HUES48 (cell line): ENCODE data around the gene TTC39C.

Experiments used
- H3K27ac ChIP-seq: one replicate; pipeline ENCODE4 v1.7.0; 2013; ENCODE audit warnings: low read depth, low read length, inconsistent platforms
- H3K27me3 ChIP-seq: 2 replicates; pipeline ENCODE4 v1.6.1; 2013; ENCODE audit warnings: mild to moderate bottlenecking, low read length; ENCODE audit not compliant: control insufficient read depth, insufficient read depth
- H3K36me3 ChIP-seq: 2 replicates; pipeline ENCODE4 v1.6.1; 2013; ENCODE audit warnings: low read length; ENCODE audit not compliant: control insufficient read depth, insufficient read depth
- H3K4me1 ChIP-seq: 2 replicates; pipeline ENCODE4 v1.6.1; 2013; ENCODE audit warnings: mild to moderate bottlenecking, low read length; ENCODE audit not compliant: control insufficient read depth, insufficient read depth
- H3K4me3 ChIP-seq: 2 replicates; pipeline ENCODE4 v1.5.1; 2013; ENCODE audit warnings: mild to moderate bottlenecking, low read depth, low read length
- H3K9ac ChIP-seq: 2 replicates; pipeline ENCODE4 v1.6.1; 2013; ENCODE audit warnings: mild to moderate bottlenecking, low read depth, low read length, moderate library complexity
- H3K9me3 ChIP-seq: 2 replicates; pipeline ENCODE4 v1.6.1; 2013; ENCODE audit warnings: low read length; ENCODE audit not compliant: control insufficient read depth, insufficient read depth

Gene TTC39C

GRCh38 chr18:23994361-23994902 lies 20.1 kb upstream of the TTC39C start:
- Histone ChIP-seq H3K27ac (no peak overlapping the region), H3K9ac (no peak overlapping the region), H3K4me1 (peaks cover 6% of the 10 kb centered on the region)

GRCh38 chr18:23995180-23995579 lies 19.4 kb upstream of the TTC39C start:
- no peaks in the 10 kb centered on the region for H3K36me3 ChIP-seq
- peaks cover 6% of the 10 kb centered on the region for H3K4me1 ChIP-seq
- H3K27me3 ChIP-seq: no peaks in the 10 kb centered on the region
- no peak overlapping the region for H3K4me3 ChIP-seq
- H3K9me3 ChIP-seq: no peaks in the 10 kb centered on the region
- H3K9ac ChIP-seq: no peak overlapping the region
- no peak overlapping the region for H3K27ac ChIP-seq

More at GRCh38 chr18:23994361-23994902, 20.1 kb upstream of the TTC39C start:
- Histone ChIP-seq H3K9me3 (no peaks in the 10 kb centered on the region), H3K27me3 (no peaks in the 10 kb centered on the region), H3K36me3 (no peaks in the 10 kb centered on the region), H3K4me3 (no peak overlapping the region)

GRCh38 chr18:23998018-23998417 lies 16.5 kb upstream of the TTC39C start:
- H3K9me3 ChIP-seq: no peaks in the 10 kb centered on the region
- H3K27me3 ChIP-seq: no peaks in the 10 kb centered on the region
- H3K4me3 ChIP-seq: no peak overlapping the region
- H3K27ac ChIP-seq: no peak overlapping the region
- peaks cover 6% of the 10 kb centered on the region for H3K4me1 ChIP-seq
- no peak overlapping the region for H3K9ac ChIP-seq
- no peaks in the 10 kb centered on the region for H3K36me3 ChIP-seq

- no peaks in the 10 kb centered on the region for H3K9me3 ChIP-seq
- no peaks in the 10 kb centered on the region for H3K36me3 ChIP-seq
- no peak overlapping the region for H3K4me3 ChIP-seq
- peaks cover 6% of the 10 kb centered on the region for H3K4me1 ChIP-seq
- no peaks in the 10 kb centered on the region for H3K27me3 ChIP-seq
- no peak overlapping the region for H3K9ac ChIP-seq
- no peak overlapping the region for H3K27ac ChIP-seq
These were observed 15.7 kb upstream of the TTC39C start for GRCh38 chr18:23998820-23999219.

- Histone ChIP-seq H3K9me3 (no peaks in the 10 kb centered on the region), H3K4me1 (no peaks in the 10 kb centered on the region), H3K27me3 (no peaks in the 10 kb centered on the region), H3K36me3 (no peaks in the 10 kb centered on the region), H3K4me3 (no peak overlapping the region), H3K9ac (no peak overlapping the region), H3K27ac (no peak overlapping the region)
These were observed 13.7 kb upstream of the TTC39C start for GRCh38 chr18:24000613-24001490.

GRCh38 chr18:24002479-24002878 lies 12.1 kb upstream of the TTC39C start:
- H3K9me3 ChIP-seq: no peaks in the 10 kb centered on the region
- H3K4me1 ChIP-seq: no peaks in the 10 kb centered on the region
- no peak overlapping the region for H3K4me3 ChIP-seq
- no peaks in the 10 kb centered on the region for H3K27me3 ChIP-seq
- H3K9ac ChIP-seq: no peak overlapping the region
- no peak overlapping the region for H3K27ac ChIP-seq
- no peaks in the 10 kb centered on the region for H3K36me3 ChIP-seq

GRCh38 chr18:24003288-24003687 lies 11.3 kb upstream of the TTC39C start:
- no peak overlapping the region for H3K4me3 ChIP-seq

GRCh38 chr18:24003903-24004640 lies 10.5 kb upstream of the TTC39C start:
- Histone ChIP-seq H3K9ac (no peak overlapping the region), H3K27me3 (no peaks in the 10 kb centered on the region), H3K36me3 (no peaks in the 10 kb centered on the region), H3K4me3 (no peak overlapping the region), H3K9me3 (no peaks in the 10 kb centered on the region), H3K4me1 (no peaks in the 10 kb centered on the region), H3K27ac (no peak overlapping the region)

More at GRCh38 chr18:24003288-24003687, 11.3 kb upstream of the TTC39C start:
- Histone ChIP-seq H3K27ac (no peak overlapping the region), H3K9me3 (no peaks in the 10 kb centered on the region), H3K9ac (no peak overlapping the region), H3K4me1 (no peaks in the 10 kb centered on the region), H3K27me3 (no peaks in the 10 kb centered on the region), H3K36me3 (no peaks in the 10 kb centered on the region)

GRCh38 chr18:24006712-24007313 lies 7.7 kb upstream of the TTC39C start:
- no peak overlapping the region for H3K4me3 ChIP-seq
- H3K27me3 ChIP-seq: no peaks in the 10 kb centered on the region
- no peaks in the 10 kb centered on the region for H3K9me3 ChIP-seq
- H3K4me1 ChIP-seq: 0 out of 2 replicates have a peak, but pooled peaks cover 3% of the 10 kb centered on the region
- no peak overlapping the region for H3K9ac ChIP-seq
- H3K27ac ChIP-seq: no peak overlapping the region
- H3K36me3 ChIP-seq: no peaks in the 10 kb centered on the region

GRCh38 chr18:24009246-24009645 lies 5.3 kb upstream of the TTC39C start:
- peaks cover 11% of the 10 kb centered on the region for H3K27me3 ChIP-seq
- no peak overlapping the region for H3K27ac ChIP-seq
- no peak overlapping the region for H3K9ac ChIP-seq
- H3K4me1 ChIP-seq: peaks cover 6% of the 10 kb centered on the region; the same call in 1 of the 2 replicates
- no peak overlapping the region for H3K4me3 ChIP-seq
- no peaks in the 10 kb centered on the region for H3K9me3 ChIP-seq
- H3K36me3 ChIP-seq: no peaks in the 10 kb centered on the region
